NT2/D1 (cell line): ENCODE data around the gene PTPRN2.

ENCODE experiments used
- SUZ12 ChIP-seq: IDR thresholded peaks from 2 replicates; pipeline ENCODE4 v1.6.1; 2011; ENCODE audit not compliant: insufficient read length, insufficient read depth; ENCODE audit errors: extremely low read depth
- YY1 ChIP-seq: IDR thresholded peaks from 2 replicates; pipeline ENCODE4 v1.6.1; 2011; ENCODE audit not compliant: insufficient read length, insufficient read depth
- ZNF274 ChIP-seq: IDR thresholded peaks from 2 replicates; pipeline ENCODE4 v1.6.1; 2011; ENCODE audit warnings: mild to moderate bottlenecking, low read depth, low read length

GRCh38 chr7:157548691-157549303 is 1038.8 kb downstream of the PTPRN2 start:
- no peak for TF ChIP-seq YY1
- no peak for TF ChIP-seq ZNF274
- no peak for TF ChIP-seq SUZ12
